ACC112 (cell line): Measurements from ENCODE around the gene LRFN2.

Experiments
- H2AFZ ChIP-seq: fragments of 200-600 bp; sonication (generic); one replicate; pipeline ENCODE4 v1.6.0; 2017; ENCODE audit warnings: antibody characterized with exemption, low read length; ENCODE audit not compliant: unreplicated experiment
- H3K27ac ChIP-seq: fragments of 200-600 bp; sonication (generic); 2 replicates; pipeline ENCODE4 v1.5.1; 2014; ENCODE audit warnings: low read depth, mild to moderate bottlenecking, antibody characterized with exemption, low read length, moderate library complexity
- H3K27me3 ChIP-seq: fragments of 200-600 bp; sonication (generic); 2 replicates; pipeline ENCODE4 v1.6.1; 2014; ENCODE audit warnings: mild to moderate bottlenecking, antibody characterized with exemption, low read length, moderate library complexity, mixed read lengths; ENCODE audit not compliant: insufficient read depth
- H3K36me3 ChIP-seq: fragments of 200-600 bp; sonication (generic); 2 replicates; pipeline ENCODE4 v1.6.1; 2016; ENCODE audit warnings: mild to moderate bottlenecking, antibody characterized with exemption, low read length, moderate library complexity, mixed read lengths; ENCODE audit not compliant: insufficient read depth
- H3K4me1 ChIP-seq: fragments of 200-600 bp; sonication (generic); one replicate; pipeline ENCODE4 v1.6.1; 2016; ENCODE audit warnings: low read length, mixed read lengths; ENCODE audit not compliant: insufficient read depth, unreplicated experiment, control insufficient read depth
- H3K4me3 ChIP-seq: fragments of 200-600 bp; sonication (generic); 2 replicates; pipeline ENCODE4 v1.5.1; 2014; ENCODE audit warnings: mild to moderate bottlenecking, low read depth, low read length
- H3K79me2 ChIP-seq: fragments of 200-600 bp; sonication (generic); one replicate; pipeline ENCODE4 v1.6.0; 2016; ENCODE audit warnings: low read length; ENCODE audit not compliant: control insufficient read depth, unreplicated experiment, insufficient read depth

LRFN2 gene

GRCh38 chr6:40349901-40350746 lies 237.0 kb downstream of the LRFN2 start:
- Histone ChIP-seq H3K27me3 (no peaks in the 10 kb centered on the region), H3K79me2 (no peaks in the 10 kb centered on the region), H3K36me3 (no peaks in the 10 kb centered on the region), H3K4me1 (no peaks in the 10 kb centered on the region), H3K27ac (no peak overlapping the region), H3K4me3 (no peak overlapping the region), H2AFZ (no peak overlapping the region)

- H3K4me1 ChIP-seq = no peaks in the 10 kb centered on the region
- H3K36me3 ChIP-seq = no peaks in the 10 kb centered on the region
- no peak overlapping the region for H3K27ac ChIP-seq
Measured at GRCh38 chr6:40349123-40349900, 237.9 kb downstream of the LRFN2 start.

DNA sequence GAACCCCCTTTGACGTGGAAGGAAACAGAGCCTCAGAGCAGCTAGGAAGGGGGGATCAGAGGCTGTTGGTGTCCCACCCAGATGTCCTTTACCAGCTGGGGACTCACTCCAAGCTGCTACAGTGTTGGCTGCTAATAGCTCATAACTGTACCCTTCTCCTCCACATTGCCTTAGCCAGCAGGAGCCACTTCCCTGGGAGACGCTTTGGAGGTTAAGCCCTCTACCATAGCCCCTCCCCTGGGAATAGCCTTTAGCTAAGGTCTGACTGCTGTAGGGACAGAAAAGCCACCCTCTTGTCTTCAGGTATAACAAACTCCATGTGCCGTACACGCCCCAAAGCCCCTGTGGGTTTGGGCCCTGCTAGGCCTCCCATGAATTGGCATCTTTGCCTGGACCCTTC lies 238.6 kb downstream of the LRFN2 start:
- no peaks in the 10 kb centered on the region for H3K4me1 ChIP-seq
- no peak overlapping the region for H3K27ac ChIP-seq
- no peak overlapping the region for H2AFZ ChIP-seq
- H3K36me3 ChIP-seq = no peaks in the 10 kb centered on the region
- H3K79me2 ChIP-seq = no peaks in the 10 kb centered on the region
- no peaks in the 10 kb centered on the region for H3K27me3 ChIP-seq
- H3K4me3 ChIP-seq = no peak overlapping the region

More at GRCh38 chr6:40349123-40349900, 237.9 kb downstream of the LRFN2 start:
- Histone ChIP-seq H3K27me3 (no peaks in the 10 kb centered on the region), H3K79me2 (no peaks in the 10 kb centered on the region), H3K4me3 (no peak overlapping the region), H2AFZ (no peak overlapping the region)

DNA sequence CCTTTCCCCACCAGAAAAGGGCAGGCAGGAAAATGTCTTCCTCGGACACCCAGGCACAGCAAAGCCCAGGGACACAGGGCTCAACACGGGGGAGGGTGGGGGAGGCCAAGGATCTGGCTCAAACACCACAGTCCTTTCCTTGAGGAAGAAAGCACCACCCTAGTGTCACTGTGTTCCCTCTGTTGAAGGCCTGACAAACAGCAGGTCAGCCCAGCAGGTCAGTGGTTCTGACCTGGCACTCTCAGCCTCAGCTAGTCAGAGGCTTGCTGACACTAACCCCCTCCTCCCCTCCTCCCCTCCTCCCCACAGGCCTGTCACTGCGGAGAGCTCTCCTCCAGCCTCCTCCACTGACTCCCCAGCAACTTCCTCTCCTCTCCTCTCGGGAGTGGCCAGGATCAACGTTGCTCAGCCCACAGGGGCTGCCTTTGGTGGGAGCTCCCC lies 239.6 kb downstream of the LRFN2 start:
- no peaks in the 10 kb centered on the region for H3K79me2 ChIP-seq
- no peak overlapping the region for H2AFZ ChIP-seq
- no peaks in the 10 kb centered on the region for H3K4me1 ChIP-seq
- H3K27me3 ChIP-seq = no peaks in the 10 kb centered on the region
- H3K4me3 ChIP-seq = no peak overlapping the region
- H3K27ac ChIP-seq = no peak overlapping the region
- no peaks in the 10 kb centered on the region for H3K36me3 ChIP-seq

- no peak overlapping the region for H3K27ac ChIP-seq
- H3K4me1 ChIP-seq = no peaks in the 10 kb centered on the region
- H3K4me3 ChIP-seq = no peak overlapping the region
Measured at GRCh38 chr6:40346246-40346645, 240.9 kb downstream of the LRFN2 start.

GRCh38 chr6:40344566-40345167 lies 242.5 kb downstream of the LRFN2 start:
- H3K4me1 ChIP-seq = no peaks in the 10 kb centered on the region
- H3K27ac ChIP-seq = no peak overlapping the region
- H3K79me2 ChIP-seq = no peaks in the 10 kb centered on the region

More at GRCh38 chr6:40346246-40346645, 240.9 kb downstream of the LRFN2 start:
- Histone ChIP-seq H3K27me3 (no peaks in the 10 kb centered on the region), H2AFZ (no peak overlapping the region), H3K79me2 (no peaks in the 10 kb centered on the region), H3K36me3 (no peaks in the 10 kb centered on the region)

GRCh38 chr6:40343877-40344565 lies 243.1 kb downstream of the LRFN2 start:
- Histone ChIP-seq H3K27me3 (no peaks in the 10 kb centered on the region), H2AFZ (no peak overlapping the region), H3K27ac (no peak overlapping the region), H3K4me3 (no peak overlapping the region), H3K79me2 (no peaks in the 10 kb centered on the region), H3K4me1 (no peaks in the 10 kb centered on the region), H3K36me3 (no peaks in the 10 kb centered on the region)

More at GRCh38 chr6:40344566-40345167, 242.5 kb downstream of the LRFN2 start:
- Histone ChIP-seq H3K27me3 (no peaks in the 10 kb centered on the region), H3K36me3 (no peaks in the 10 kb centered on the region), H2AFZ (no peak overlapping the region), H3K4me3 (no peak overlapping the region)

GRCh38 chr6:40343318-40343876 lies 243.8 kb downstream of the LRFN2 start:
- no peaks in the 10 kb centered on the region for H3K4me1 ChIP-seq
- no peak overlapping the region for H3K4me3 ChIP-seq
- H3K27ac ChIP-seq = no peak overlapping the region
- no peak overlapping the region for H2AFZ ChIP-seq
- H3K36me3 ChIP-seq = no peaks in the 10 kb centered on the region
- H3K27me3 ChIP-seq = no peaks in the 10 kb centered on the region
- H3K79me2 ChIP-seq = no peaks in the 10 kb centered on the region

DNA sequence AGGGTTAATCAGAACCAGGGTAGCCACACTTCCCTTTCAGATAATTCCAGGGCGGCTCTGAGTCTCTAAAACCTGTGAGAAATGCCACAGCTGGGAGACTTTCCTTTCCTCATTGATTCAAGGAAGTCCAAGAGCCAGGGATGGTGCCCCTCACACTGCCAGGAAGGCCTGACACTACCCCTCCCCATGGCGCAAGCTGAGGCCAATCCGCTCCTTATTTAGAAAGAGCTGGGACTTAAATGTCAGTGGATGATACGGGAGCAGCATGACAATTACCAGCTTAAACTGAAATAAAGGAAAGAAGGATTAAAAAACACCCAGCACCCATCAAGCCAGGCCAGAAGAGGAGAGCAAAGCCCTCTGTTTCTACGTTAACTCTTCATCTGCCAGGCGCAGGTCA lies 244.4 kb downstream of the LRFN2 start:
- Histone ChIP-seq H3K4me3 (no peak overlapping the region), H3K27me3 (no peaks in the 10 kb centered on the region), H2AFZ (no peak overlapping the region), H3K4me1 (no peaks in the 10 kb centered on the region), H3K27ac (no peak overlapping the region), H3K79me2 (no peaks in the 10 kb centered on the region), H3K36me3 (no peaks in the 10 kb centered on the region)

GRCh38 chr6:40341726-40342125 lies 245.4 kb downstream of the LRFN2 start:
- Histone ChIP-seq H3K27me3 (no peaks in the 10 kb centered on the region), H3K27ac (no peak overlapping the region), H3K4me1 (no peaks in the 10 kb centered on the region)

More at GRCh38 chr6:40341726-40342125, 245.4 kb downstream of the LRFN2 start:
- H3K79me2 ChIP-seq = no peaks in the 10 kb centered on the region
- no peak overlapping the region for H3K4me3 ChIP-seq
- no peak overlapping the region for H2AFZ ChIP-seq
- H3K36me3 ChIP-seq = no peaks in the 10 kb centered on the region
